Measurements from ENCODE around the gene ANAPC16. TPM values are rescaled to one million over a fixed set of nuclear protein-coding genes. Genes with fewer than 3 reads are reported as not detected.

The ANAPC16 gene
- total and polyA plus RNA-seq, 2 of the 4 experiments (the other 2 are of a cell fraction): 25.2 to 26.3 TPM

- Histone ChIP-seq H2AFZ (replicated peaks; ENCODE audit: low read length, poor library complexity) (no peak overlapping the region), H3K9ac (ENCODE audit: low read depth, low read length) (no peak overlapping the region), H3K18ac (ENCODE audit: low read depth, low read length) (no peak overlapping the region), H2BK20ac (ENCODE audit: low read depth, low read length) (no peak overlapping the region), H3K4me2 (ENCODE audit: low read depth, low read length) (no peak overlapping the region), H3K4ac (ENCODE audit: low read depth, low read length) (no peak overlapping the region), H4K91ac (ENCODE audit: insufficient read depth, low read depth, low read length) (no peak overlapping the region), H3K27me3 (ENCODE audit: control insufficient read depth, insufficient read depth, low read length) (no peaks in the 10 kb centered on the region), H2AK5ac (ENCODE audit: low read depth, low read length) (no peak overlapping the region), H4K5ac (ENCODE audit: low read depth, low read length) (no peak overlapping the region), H4K20me1 (ENCODE audit: insufficient read depth, low read length) (no peaks in the 10 kb centered on the region), H2AK9ac (replicated peaks; ENCODE audit: low read depth, low read length, poor library complexity) (no peak overlapping the region), H3K9me3 (ENCODE audit: control insufficient read depth, insufficient read depth, low read length) (no peaks in the 10 kb centered on the region), H3K23ac (ENCODE audit: low read depth, low read length) (no peak overlapping the region), H4K8ac (ENCODE audit: low read depth in 2 of 2, low read length in 2 of 2) (no peak overlapping the region), H3K79me1 (ENCODE audit: low read depth in 1 of 2, low read length in 2 of 2) (peaks cover 0 to 3% of the 10 kb centered on the region in 2 experiments; a peak in 2 of 4 replicates), H3K4me3 (ENCODE audit: insufficient read depth, low read depth, low read length) (no peak overlapping the region), H3K27ac (ENCODE audit: insufficient read depth, low read length) (no peak overlapping the region), H3K4me1 (ENCODE audit: control insufficient read depth, insufficient read depth, low read length) (peaks cover 4% of the 10 kb centered on the region; the same call in 1 of the 2 replicates), H3K36me3 (ENCODE audit: control insufficient read depth, insufficient read depth, low read length) (peaks cover 17% of the 10 kb centered on the region), H2BK120ac (ENCODE audit: low read depth, low read length) (no peak overlapping the region), H2BK5ac (ENCODE audit: low read depth, low read length, poor library complexity, severe bottlenecking) (no peak overlapping the region), H2BK15ac (ENCODE audit: low read depth, low read length) (no peak overlapping the region), H3K9me1 (ENCODE audit: insufficient read depth, low read length) (peaks cover 6% of the 10 kb centered on the region; the same call in 1 of the 2 replicates), H3K56ac (ENCODE audit: extremely low read depth, insufficient read depth, low read length) (no peak overlapping the region), H3K14ac (replicated peaks; ENCODE audit: low read depth, low read length) (no peak overlapping the region)
- intact Hi-C loops (cut with micrococcal nuclease) (no loop called here), dilution Hi-C loops (cut with HindIII; ENCODE audit: low sequenced_read_pairs, unreplicated experiment) (no loop called here), in situ Hi-C loops (cut with MboI; ENCODE audit: low sequenced_read_pairs) (no loop called here)
- POLR2A ChIA-PET (ENCODE audit: unreplicated experiment): no interaction called here
- BruUV-seq (replicated peaks): no TSS peak
- no peak for DNase-seq
- WGBS, 2 experiments (ENCODE audit: extremely low coverage in 2 of 2, insufficient read length in 1 of 2): 100% methylated on average over 2 of the region's 6 CpGs; no CpG with 5 or more reads in 1 of the 2 experiments
- CTCF ChIA-PET: no interaction called here
- ATAC-seq (ENCODE audit: low read depth): no peak
- no peak for TF ChIP-seq RAD21 (IDR thresholded peaks at IDR 0.05; ENCODE audit: low read length)
- no peak for TF ChIP-seq BHLHE40 (IDR thresholded peaks at IDR 0.05; ENCODE audit: low read depth, low read length)
- no peak for TF ChIP-seq NFE2L2 (IDR thresholded peaks at IDR 0.05; ENCODE audit: low read depth, low read length)
- TF ChIP-seq CHD1 (IDR thresholded peaks at IDR 0.05; ENCODE audit: low read depth, low read length): no peak
- no peak for TF ChIP-seq MAFK (IDR thresholded peaks at IDR 0.05; ENCODE audit: low read depth, low read length)
- TF ChIP-seq, protein P1, sequence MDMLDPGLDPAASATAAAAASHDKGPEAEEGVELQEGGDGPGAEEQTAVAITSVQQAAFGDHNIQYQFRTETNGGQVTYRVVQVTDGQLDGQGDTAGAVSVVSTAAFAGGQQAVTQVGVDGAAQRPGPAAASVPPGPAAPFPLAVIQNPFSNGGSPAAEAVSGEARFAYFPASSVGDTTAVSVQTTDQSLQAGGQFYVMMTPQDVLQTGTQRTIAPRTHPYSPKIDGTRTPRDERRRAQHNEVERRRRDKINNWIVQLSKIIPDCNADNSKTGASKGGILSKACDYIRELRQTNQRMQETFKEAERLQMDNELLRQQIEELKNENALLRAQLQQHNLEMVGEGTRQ (IDR thresholded peaks at IDR 0.05; ENCODE audit: low read depth, low read length): no peak
- no peak for TF ChIP-seq SMC3 (IDR thresholded peaks at IDR 0.05; ENCODE audit: low read depth, low read length)
- no peak for TF ChIP-seq RCOR1 (IDR thresholded peaks at IDR 0.05; ENCODE audit: insufficient replicate concordance, low read length)
- TF ChIP-seq, protein P2, sequence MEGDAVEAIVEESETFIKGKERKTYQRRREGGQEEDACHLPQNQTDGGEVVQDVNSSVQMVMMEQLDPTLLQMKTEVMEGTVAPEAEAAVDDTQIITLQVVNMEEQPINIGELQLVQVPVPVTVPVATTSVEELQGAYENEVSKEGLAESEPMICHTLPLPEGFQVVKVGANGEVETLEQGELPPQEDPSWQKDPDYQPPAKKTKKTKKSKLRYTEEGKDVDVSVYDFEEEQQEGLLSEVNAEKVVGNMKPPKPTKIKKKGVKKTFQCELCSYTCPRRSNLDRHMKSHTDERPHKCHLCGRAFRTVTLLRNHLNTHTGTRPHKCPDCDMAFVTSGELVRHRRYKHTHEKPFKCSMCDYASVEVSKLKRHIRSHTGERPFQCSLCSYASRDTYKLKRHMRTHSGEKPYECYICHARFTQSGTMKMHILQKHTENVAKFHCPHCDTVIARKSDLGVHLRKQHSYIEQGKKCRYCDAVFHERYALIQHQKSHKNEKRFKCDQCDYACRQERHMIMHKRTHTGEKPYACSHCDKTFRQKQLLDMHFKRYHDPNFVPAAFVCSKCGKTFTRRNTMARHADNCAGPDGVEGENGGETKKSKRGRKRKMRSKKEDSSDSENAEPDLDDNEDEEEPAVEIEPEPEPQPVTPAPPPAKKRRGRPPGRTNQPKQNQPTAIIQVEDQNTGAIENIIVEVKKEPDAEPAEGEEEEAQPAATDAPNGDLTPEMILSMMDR (conservative IDR thresholded peaks at IDR 0.05; ENCODE audit: low read depth, low read length): no peak
- no peak for TF ChIP-seq POLR2A (IDR thresholded peaks at IDR 0.05; ENCODE audit: low read depth, low read length)
- TF ChIP-seq MXI1 (IDR thresholded peaks at IDR 0.05; ENCODE audit: borderline replicate concordance, low read depth, low read length): no peak
- no peak for TF ChIP-seq RFX5 (IDR thresholded peaks at IDR 0.05; ENCODE audit: low read depth, low read length)
- no peak for TF ChIP-seq ELK1 (IDR thresholded peaks at IDR 0.05; ENCODE audit: borderline replicate concordance, low read depth, low read length)
- no peak for TF ChIP-seq CEBPB (IDR thresholded peaks at IDR 0.05; ENCODE audit: low read depth, low read length)
Measured at GRCh38 chr10:72235544-72236279, 19.9 kb downstream of the ANAPC16 start.
